Nephron progenitor cell (in vitro differentiated cells): ENCODE measurements around the gene DDR1.
"Not testable (repeated sequence)": the region's sequence is repeated elsewhere in the genome, so short reads cannot be mapped to it uniquely, and the experiment has no call there.

ENCODE experiments used
- DNase-seq: peaks from one replicate; pipeline ENCODE4 v3.0.0; 2021
- H3K27ac Mint-ChIP-seq: 2 replicates; pipeline ENCODE4 v1.8.0; 2021; ENCODE audit warnings: mild to moderate bottlenecking, moderate library complexity, mixed read lengths
- H3K27me3 Mint-ChIP-seq: 2 replicates; pipeline ENCODE4 v1.8.0; 2021; ENCODE audit warnings: mild to moderate bottlenecking, low read depth, mixed read lengths; ENCODE audit not compliant: poor library complexity
- H3K36me3 Mint-ChIP-seq: 2 replicates; pipeline ENCODE4 v1.8.0; 2021; ENCODE audit warnings: low read depth, mixed read lengths
- H3K4me1 Mint-ChIP-seq: 2 replicates; pipeline ENCODE4 v1.8.0; 2021; ENCODE audit warnings: mixed read lengths
- H3K4me3 Mint-ChIP-seq: 2 replicates; pipeline ENCODE4 v1.8.0; 2021; ENCODE audit warnings: mild to moderate bottlenecking, moderate library complexity, mixed read lengths
- H3K9me3 Mint-ChIP-seq: 2 replicates; pipeline ENCODE4 v1.8.0; 2021; ENCODE audit warnings: mild to moderate bottlenecking, moderate library complexity, mixed read lengths
- CTCF ChIP-seq: fragments of 200-600 bp; sonication (generic); IDR thresholded peaks from 2 replicates; pipeline ENCODE4 v1.5.0; 2021; ENCODE audit warnings: antibody characterized with exemption

Gene DDR1

GRCh38 chr6:30895343-30895742, 11.0 kb downstream of the DDR1 start:
- Mint-ChIP-seq H3K4me1 (peaks cover 14% of the 10 kb centered on the region), H3K4me3 (no peak overlapping the region), H3K27me3 (no peaks in the 10 kb centered on the region), H3K27ac (no peak overlapping the region), H3K36me3 (peaks cover 52% of the 10 kb centered on the region), H3K9me3 (no peaks in the 10 kb centered on the region)
- no peak for TF ChIP-seq CTCF
- DNase-seq, result no peak

GRCh38 chr6:30896541-30896940, 12.2 kb downstream of the DDR1 start:
- Mint-ChIP-seq H3K27me3 (no peaks in the 10 kb centered on the region), H3K4me1 (peaks cover 12% of the 10 kb centered on the region), H3K36me3 (peaks cover 50% of the 10 kb centered on the region), H3K27ac (no peak overlapping the region), H3K9me3 (no peaks in the 10 kb centered on the region), H3K4me3 (no peak overlapping the region)
- no peak for DNase-seq
- no peak for TF ChIP-seq CTCF

- Mint-ChIP-seq H3K4me3 (no peak overlapping the region), H3K9me3 (no peaks in the 10 kb centered on the region), H3K36me3 (peaks cover 43% of the 10 kb centered on the region), H3K27ac (no peak overlapping the region), H3K27me3 (peaks cover 3% of the 10 kb centered on the region), H3K4me1 (peaks cover 5% of the 10 kb centered on the region)
- no peak for DNase-seq
- no peak for TF ChIP-seq CTCF
Observed at GRCh38 chr6:30897882-30898281, 13.6 kb downstream of the DDR1 start.

- Mint-ChIP-seq H3K27ac (peak overlapping the region; percentile 85), H3K36me3 (peaks cover 42% of the 10 kb centered on the region), H3K9me3 (no peaks in the 10 kb centered on the region), H3K27me3 (peaks cover 3% of the 10 kb centered on the region), H3K4me1 (peaks cover 4% of the 10 kb centered on the region), H3K4me3 (no peak overlapping the region)
- no peak for DNase-seq
- TF ChIP-seq CTCF, result no peak
Observed at GRCh38 chr6:30898750-30899360, 14.5 kb downstream of the DDR1 start.

- no peak for TF ChIP-seq CTCF
- no peak for DNase-seq
- Mint-ChIP-seq H3K9me3 (no peaks in the 10 kb centered on the region), H3K27ac (no peak overlapping the region), H3K36me3 (peaks cover 25% of the 10 kb centered on the region), H3K4me3 (no peak overlapping the region), H3K27me3 (peaks cover 3% of the 10 kb centered on the region), H3K4me1 (no peaks in the 10 kb centered on the region)
Observed at GRCh38 chr6:30900863-30901417, 16.6 kb downstream of the DDR1 start.

- no peak for TF ChIP-seq CTCF
- H3K36me3 Mint-ChIP-seq, result peaks cover 23% of the 10 kb centered on the region
Observed at GRCh38 chr6:30901436-30901835, 17.1 kb downstream of the DDR1 start.

GRCh38 chr6:30902196-30902595, 17.9 kb downstream of the DDR1 start:
- not testable (repeated sequence) for H3K4me1 Mint-ChIP-seq, DNase-seq, H3K4me3 Mint-ChIP-seq, H3K27me3 Mint-ChIP-seq, H3K9me3 Mint-ChIP-seq
- peak overlapping the region; percentile 12 for H3K27ac Mint-ChIP-seq
- peaks cover 19% of the 10 kb centered on the region for H3K36me3 Mint-ChIP-seq

More at GRCh38 chr6:30901436-30901835, 17.1 kb downstream of the DDR1 start:
- H3K27ac Mint-ChIP-seq, result no peak overlapping the region
- no peak for DNase-seq
- H3K27me3 Mint-ChIP-seq, result peaks cover 3% of the 10 kb centered on the region
- H3K9me3 Mint-ChIP-seq, result no peaks in the 10 kb centered on the region
- H3K4me1 Mint-ChIP-seq, result no peaks in the 10 kb centered on the region
- no peak overlapping the region for H3K4me3 Mint-ChIP-seq
